Mesothelial cell of epicardium (in vitro differentiated cells): Measurements from ENCODE around the gene TRAPPC12. TPM values are rescaled to one million over a fixed set of nuclear protein-coding genes. Genes with fewer than 3 reads are reported as not detected.

ENCODE experiments used
- DNase-seq, 2 experiments: peaks; one replicate each; pipeline ENCODE4 v3.0.0; 2021; ENCODE audit warnings: low spot score in 2 of 2; ENCODE audit not compliant: unreplicated experiment in 2 of 2
- H3K27ac Mint-ChIP-seq: 2 replicates; pipeline ENCODE4 v1.8.0; 2021; ENCODE audit warnings: mixed read lengths
- H3K27me3 Mint-ChIP-seq: 2 replicates; pipeline ENCODE4 v1.8.0; 2021; ENCODE audit warnings: low read depth, mixed read lengths
- H3K36me3 Mint-ChIP-seq: 2 replicates; pipeline ENCODE4 v1.8.0; 2021; ENCODE audit warnings: mixed read lengths
- H3K4me1 Mint-ChIP-seq: 2 replicates; pipeline ENCODE4 v1.8.0; 2021; ENCODE audit warnings: mixed read lengths
- H3K4me3 Mint-ChIP-seq: 2 replicates; pipeline ENCODE4 v1.8.0; 2021; ENCODE audit warnings: mild to moderate bottlenecking, moderate library complexity, mixed read lengths
- H3K9me3 Mint-ChIP-seq: 2 replicates; pipeline ENCODE4 v1.8.0; 2021; ENCODE audit warnings: mixed read lengths
- total RNA-seq: library from RNA; stranded (reverse); gene quantifications from 3 replicates; pipeline ENCODE4 v1.2.1, GENCODE V29; 2021
- TF ChIP-seq, protein P1 (sequence below): fragments of 200-600 bp; sonication (generic); IDR thresholded peaks from one replicate; pipeline ENCODE4 v1.5.0; 2021; ENCODE audit warnings: antibody characterized with exemption; ENCODE audit not compliant: unreplicated experiment

The TRAPPC12 gene
- total RNA-seq, 1 donor from 2014 or later, result 134 TPM

DNA sequence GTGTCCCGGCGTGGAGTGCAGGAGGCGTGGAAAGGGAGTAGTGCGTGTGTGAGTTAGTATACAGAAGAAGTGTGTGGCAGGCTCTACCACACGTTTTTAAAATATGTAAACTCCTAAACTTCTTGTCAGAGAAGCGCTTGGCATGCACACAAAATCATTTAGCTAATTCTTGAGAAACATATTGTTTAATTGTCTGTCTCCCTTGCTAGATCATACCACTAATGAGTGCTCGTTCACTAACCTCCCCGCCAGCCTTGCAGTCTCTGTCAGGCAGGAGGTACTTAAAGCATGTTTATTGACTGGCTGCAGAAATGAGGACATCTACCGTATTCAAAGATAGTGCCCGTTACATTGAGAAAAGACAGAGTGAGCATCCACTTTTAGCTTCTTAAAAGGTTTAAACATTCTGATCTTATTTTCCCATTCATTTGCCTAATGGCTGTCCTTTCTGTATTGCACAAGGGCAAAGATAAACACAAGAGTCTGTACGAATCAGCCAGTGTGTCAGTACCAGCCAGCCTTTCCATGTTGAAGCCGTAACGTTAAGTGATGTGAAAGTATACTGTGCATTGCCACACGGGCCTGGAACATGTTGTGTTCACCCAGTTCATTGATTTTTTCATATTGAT is 41.4 kb downstream of the TRAPPC12 start:
- H3K9me3 Mint-ChIP-seq, result no peaks in the 10 kb centered on the region
- H3K36me3 Mint-ChIP-seq, result peaks cover 37% of the 10 kb centered on the region
- H3K27me3 Mint-ChIP-seq, result no peaks in the 10 kb centered on the region
- TF ChIP-seq, protein P1, sequence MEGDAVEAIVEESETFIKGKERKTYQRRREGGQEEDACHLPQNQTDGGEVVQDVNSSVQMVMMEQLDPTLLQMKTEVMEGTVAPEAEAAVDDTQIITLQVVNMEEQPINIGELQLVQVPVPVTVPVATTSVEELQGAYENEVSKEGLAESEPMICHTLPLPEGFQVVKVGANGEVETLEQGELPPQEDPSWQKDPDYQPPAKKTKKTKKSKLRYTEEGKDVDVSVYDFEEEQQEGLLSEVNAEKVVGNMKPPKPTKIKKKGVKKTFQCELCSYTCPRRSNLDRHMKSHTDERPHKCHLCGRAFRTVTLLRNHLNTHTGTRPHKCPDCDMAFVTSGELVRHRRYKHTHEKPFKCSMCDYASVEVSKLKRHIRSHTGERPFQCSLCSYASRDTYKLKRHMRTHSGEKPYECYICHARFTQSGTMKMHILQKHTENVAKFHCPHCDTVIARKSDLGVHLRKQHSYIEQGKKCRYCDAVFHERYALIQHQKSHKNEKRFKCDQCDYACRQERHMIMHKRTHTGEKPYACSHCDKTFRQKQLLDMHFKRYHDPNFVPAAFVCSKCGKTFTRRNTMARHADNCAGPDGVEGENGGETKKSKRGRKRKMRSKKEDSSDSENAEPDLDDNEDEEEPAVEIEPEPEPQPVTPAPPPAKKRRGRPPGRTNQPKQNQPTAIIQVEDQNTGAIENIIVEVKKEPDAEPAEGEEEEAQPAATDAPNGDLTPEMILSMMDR, result no peak
- no peaks in the 10 kb centered on the region for H3K4me1 Mint-ChIP-seq
- H3K4me3 Mint-ChIP-seq, result no peak overlapping the region
- no peak overlapping the region for H3K27ac Mint-ChIP-seq
- DNase-seq, result no peak

DNA sequence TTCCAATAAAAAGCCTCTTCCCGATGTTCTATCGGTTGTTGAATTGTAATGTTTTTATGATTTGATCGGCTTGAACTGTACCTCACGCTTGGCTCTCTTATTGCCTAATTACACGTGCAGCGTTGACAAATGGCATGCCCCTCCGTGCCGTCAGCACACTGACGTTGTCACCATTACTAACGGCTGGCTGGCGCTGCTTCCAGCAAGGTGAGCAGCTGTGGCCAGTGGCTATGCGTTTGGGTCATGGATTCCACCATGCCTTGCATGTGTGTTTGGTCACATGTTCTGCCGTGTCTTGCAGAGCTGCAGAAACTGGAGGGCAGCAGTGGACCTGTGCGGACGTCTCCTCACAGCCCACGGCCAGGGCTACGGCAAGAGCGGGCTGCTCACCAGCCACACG is 42.1 kb downstream of the TRAPPC12 start:
- no peaks in the 10 kb centered on the region for H3K27me3 Mint-ChIP-seq
- H3K4me3 Mint-ChIP-seq, result no peak overlapping the region
- H3K36me3 Mint-ChIP-seq, result peaks cover 35% of the 10 kb centered on the region
- TF ChIP-seq, protein P1, result no peak
- no peaks in the 10 kb centered on the region for H3K4me1 Mint-ChIP-seq
- no peak overlapping the region for H3K27ac Mint-ChIP-seq
- no peak for DNase-seq
- H3K9me3 Mint-ChIP-seq, result no peaks in the 10 kb centered on the region

DNA sequence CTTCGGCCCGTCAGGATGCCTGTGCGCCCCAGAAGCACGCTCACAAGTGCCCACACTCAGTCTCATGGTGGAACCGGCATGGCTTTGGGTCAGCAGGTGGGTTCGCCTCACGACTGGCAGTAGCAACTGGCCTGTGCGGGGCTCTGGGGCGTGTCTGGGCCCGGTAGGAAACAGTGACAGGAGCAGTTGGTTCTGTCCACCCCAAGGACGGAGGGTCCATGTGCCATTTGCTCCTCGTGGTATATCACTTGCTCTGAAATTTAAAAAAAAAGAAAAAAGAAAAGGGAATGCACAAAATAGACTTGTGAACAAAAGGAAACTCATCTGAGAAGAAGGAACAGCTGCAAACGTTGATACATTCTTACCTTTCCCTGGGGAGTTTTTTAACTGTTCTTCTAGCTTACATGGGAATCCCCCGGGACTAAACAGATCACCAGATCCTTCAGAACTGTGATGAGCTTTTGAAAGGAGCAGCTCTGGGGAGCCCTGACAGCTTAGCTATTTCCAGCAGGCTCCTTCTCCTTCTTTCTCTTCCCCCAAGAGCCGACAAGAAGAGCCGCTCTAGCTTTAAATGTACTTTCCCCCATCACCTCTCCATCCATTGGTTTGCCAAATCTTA is 42.8 kb downstream of the TRAPPC12 start:
- Mint-ChIP-seq H3K36me3 (peaks cover 31% of the 10 kb centered on the region), H3K4me1 (no peaks in the 10 kb centered on the region), H3K9me3 (no peaks in the 10 kb centered on the region), H3K27me3 (no peaks in the 10 kb centered on the region), H3K27ac (no peak overlapping the region), H3K4me3 (no peak overlapping the region)
- DNase-seq, result no peak
- TF ChIP-seq, protein P1, result no peak

DNA sequence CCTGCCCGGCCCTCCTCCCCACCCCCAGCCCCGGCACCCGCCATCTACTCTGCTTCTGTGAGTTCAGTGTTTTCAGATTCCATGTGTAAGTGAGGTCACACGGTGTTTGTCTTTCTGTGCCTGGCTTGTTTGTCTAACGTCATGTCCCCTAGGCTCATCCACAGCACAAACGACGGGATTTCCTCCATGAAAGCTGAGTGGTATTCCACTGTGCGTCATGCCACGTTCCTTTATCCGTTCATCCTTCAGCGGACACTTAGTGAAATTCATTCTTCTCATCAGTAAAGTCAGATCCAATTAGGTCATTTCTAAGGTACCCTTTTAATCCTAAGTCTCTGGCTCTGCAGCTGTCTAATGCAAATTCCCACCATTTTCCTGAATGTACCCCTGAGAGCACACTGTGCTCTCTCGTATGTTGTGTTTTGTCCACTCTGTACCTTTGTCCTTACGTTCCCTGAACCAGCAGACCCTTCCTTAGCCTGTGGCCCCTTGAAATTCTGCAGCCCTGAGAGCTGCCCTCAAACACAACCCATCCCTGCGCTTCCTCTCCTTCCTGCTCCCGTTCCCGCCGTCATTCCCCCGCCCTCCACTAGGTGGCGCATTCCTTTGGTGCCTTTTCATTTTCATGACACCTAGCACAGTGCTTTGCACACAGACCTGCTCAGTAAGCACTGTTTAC is 44.1 kb downstream of the TRAPPC12 start:
- H3K27me3 Mint-ChIP-seq, result no peaks in the 10 kb centered on the region
- no peaks in the 10 kb centered on the region for H3K4me1 Mint-ChIP-seq
- no peaks in the 10 kb centered on the region for H3K9me3 Mint-ChIP-seq
- peak in 1 of 2 experiments; percentile 72 for DNase-seq
- TF ChIP-seq, protein P1, result peak; percentile 92
- peaks cover 35% of the 10 kb centered on the region for H3K36me3 Mint-ChIP-seq
- no peak overlapping the region for H3K4me3 Mint-ChIP-seq
- H3K27ac Mint-ChIP-seq, result no peak overlapping the region

DNA sequence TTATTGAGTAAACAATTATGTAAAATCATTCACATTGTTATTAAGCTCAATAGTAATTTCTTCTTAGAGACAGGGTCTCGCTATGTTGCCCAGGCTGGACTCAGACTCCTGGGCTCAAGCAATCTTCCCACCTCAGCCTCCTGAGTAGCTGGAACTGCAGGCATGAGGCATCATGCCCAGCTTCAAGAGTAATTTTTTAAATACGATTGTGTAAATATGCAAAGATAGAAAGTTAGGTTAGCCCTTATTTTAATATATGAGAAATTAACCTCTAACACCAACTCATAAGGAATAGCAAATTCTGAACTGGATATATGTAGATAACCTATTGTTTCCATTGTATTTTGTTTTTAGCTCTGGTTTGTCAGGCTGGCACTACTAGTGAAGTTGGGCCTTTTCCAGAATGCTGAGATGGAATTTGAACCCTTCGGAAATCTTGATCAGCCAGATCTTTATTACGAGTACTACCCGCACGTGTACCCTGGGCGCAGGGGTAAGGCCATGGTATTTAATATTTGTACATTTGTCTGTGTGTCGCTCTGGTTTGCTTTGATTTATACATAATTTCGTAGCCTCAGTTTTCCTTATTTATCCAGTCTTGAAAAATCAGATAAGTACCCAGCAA is 44.8 kb downstream of the TRAPPC12 start:
- DNase-seq, result no peak
- H3K4me3 Mint-ChIP-seq, result no peak overlapping the region
- no peaks in the 10 kb centered on the region for H3K27me3 Mint-ChIP-seq
- TF ChIP-seq, protein P1, result peak; percentile 55
- H3K36me3 Mint-ChIP-seq, result peaks cover 41% of the 10 kb centered on the region
- H3K4me1 Mint-ChIP-seq, result no peaks in the 10 kb centered on the region
- H3K9me3 Mint-ChIP-seq, result no peaks in the 10 kb centered on the region
- H3K27ac Mint-ChIP-seq, result no peak overlapping the region
